ENCODE results near the gene HERC5.
"Not testable (repeated sequence)": the region's sequence is repeated elsewhere in the genome, so short reads cannot be mapped to it uniquely, and the experiment has no call there.

The HERC5 gene

GRCh38 chr4:88456670-88457306 is at the start of gene HERC5:
Gene HERC5, plus strand, starts transcription at chr4:88457119. Its CDS starts 151 bp downstream, at chr4:88457270.
- DNase-seq, result peak; percentile 88

DNA sequence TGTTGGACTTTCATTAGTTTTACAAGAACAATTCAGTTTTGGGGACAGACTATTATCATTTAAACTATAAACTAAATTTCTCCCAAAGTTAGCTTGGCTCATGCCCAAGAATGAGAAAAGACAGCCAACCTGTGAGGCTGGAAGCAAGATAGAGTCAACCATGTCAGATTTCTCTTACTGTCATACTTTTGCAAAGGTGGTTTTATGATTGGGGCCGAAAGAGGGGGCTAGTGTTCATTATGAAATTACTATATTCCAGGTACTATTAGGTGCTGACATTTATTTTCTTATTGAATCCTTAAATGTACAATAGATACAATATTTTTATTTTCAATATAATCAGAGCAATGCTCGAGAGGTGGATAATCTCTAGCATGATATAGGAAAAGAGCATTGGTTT is 47.7 kb upstream of the HERC5 start:
- no peak for DNase-seq

GRCh38 chr4:88409789-88410188 is 47.1 kb upstream of the HERC5 start:
- DNase-seq, result no peak

DNA sequence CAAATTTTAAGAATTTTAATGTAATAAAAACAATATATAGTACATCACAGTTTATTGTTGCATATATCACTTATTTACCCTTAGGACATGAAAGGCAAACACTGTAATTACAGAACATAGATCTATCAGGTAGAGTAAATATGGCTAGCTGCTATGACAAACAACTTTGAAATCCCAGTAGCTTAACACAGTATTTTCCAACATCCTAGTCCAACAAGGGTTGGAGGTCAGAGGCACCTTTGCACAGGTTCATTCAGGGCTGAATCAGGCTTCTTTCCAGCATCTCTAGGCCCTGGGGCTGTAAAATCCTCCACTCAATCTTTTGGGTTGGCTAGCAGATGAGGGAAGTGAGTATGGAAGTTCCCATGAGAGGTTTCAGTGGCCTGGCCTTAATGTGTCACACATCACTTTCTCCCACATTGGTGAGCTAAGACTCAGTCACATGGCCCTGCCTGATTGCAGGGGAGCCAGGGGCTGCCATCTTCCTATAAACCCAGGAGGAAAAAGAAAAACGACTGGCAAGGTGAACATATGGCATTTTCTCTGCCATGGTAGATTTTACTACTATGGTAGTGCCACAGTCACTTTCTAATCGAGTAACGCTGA is 45.3 kb upstream of the HERC5 start:
- DNase-seq, result no peak

GRCh38 chr4:88413801-88414200 is 43.1 kb upstream of the HERC5 start:
- no peak for DNase-seq

GRCh38 chr4:88414755-88415154 is 42.2 kb upstream of the HERC5 start:
- no peak for DNase-seq

DNA sequence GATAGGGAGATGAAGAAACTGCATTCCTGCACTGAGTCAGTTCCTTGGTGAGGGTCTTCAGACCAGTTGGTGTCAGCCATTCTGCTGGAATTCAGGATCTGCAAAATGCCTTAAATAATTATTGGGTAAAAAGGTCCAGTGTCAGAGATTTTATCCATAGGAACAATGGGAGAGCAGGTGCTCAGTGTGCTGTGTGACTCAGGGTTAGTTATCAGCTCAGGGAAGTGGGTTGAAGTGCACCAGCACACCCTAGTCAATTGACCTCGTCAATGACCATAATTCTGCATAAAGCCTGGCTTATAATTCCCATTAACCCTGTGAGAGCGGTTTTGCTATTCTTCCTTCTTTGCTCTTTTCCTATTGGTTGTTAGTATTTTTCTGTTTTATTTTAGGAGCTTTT is 40.9 kb upstream of the HERC5 start:
- DNase-seq, result no peak

GRCh38 chr4:88418411-88418810 is 38.5 kb upstream of the HERC5 start:
- DNase-seq, result no peak

DNA sequence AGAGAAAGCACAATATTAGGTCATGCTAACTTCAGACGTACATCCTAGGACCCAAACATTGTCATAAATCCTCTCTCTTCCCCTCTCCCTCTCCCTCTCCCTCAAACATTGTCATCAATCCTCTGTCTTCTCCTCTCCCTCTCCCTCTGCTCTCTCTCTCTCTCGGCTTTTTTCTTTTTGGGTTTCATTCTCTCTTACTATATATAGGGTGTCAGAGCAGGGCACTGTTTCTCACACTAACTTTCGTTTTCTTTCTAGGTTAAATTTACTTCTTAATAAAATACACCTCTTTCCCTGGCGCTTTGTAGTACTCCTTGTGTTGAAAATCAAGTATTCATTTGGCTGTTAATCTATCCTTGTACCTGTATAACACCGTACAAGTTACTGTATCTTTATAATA is 37.0 kb upstream of the HERC5 start:
- DNase-seq, result no peak

DNA sequence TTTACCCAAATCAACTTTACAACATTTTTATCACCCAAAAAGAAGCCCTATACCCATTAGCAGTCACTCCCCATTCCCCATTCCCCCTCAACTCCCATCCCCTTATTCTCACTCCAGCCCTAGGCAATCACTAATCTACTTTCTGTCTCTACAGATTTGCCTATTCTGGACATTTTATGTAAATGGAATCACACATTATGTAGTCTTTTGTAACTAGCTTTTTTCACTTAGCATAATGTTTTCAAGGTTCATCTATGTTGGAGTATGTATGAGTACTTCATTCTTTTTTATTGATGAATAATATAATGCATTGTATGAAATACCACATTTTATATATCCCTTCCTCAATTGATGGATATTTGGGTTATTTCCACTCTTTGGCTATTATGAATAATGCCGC is 36.1 kb upstream of the HERC5 start:
- DNase-seq, result no peak

GRCh38 chr4:88422403-88422802 is 34.5 kb upstream of the HERC5 start:
- no peak for DNase-seq

DNA sequence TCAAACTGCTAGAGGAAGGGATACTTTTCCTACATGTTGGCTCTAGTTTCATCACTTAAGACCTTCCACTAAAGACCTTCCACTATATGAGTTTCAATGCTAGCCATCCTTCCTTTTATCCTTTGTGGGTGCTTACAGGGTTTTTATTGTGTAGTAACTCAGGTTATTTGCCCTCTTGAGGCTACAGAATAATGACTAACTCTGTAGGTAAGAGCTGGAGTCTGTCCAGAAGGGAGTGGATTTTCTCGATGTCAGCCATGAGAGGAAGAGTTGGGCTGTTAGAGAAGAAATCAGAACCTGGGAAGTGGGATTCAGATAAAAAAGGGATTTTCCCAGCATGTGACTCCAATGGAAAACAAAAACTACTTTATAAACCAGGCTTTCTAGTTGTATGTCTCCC is 27.5 kb upstream of the HERC5 start:
- no peak for DNase-seq

- DNase-seq, result no peak
Observed at GRCh38 chr4:88435987-88436693, 20.8 kb upstream of the HERC5 start.

- DNase-seq, result not testable (repeated sequence)
Observed at GRCh38 chr4:88437873-88438272, 19.0 kb upstream of the HERC5 start.

GRCh38 chr4:88439161-88439760 is 17.7 kb upstream of the HERC5 start:
- no peak for DNase-seq

DNA sequence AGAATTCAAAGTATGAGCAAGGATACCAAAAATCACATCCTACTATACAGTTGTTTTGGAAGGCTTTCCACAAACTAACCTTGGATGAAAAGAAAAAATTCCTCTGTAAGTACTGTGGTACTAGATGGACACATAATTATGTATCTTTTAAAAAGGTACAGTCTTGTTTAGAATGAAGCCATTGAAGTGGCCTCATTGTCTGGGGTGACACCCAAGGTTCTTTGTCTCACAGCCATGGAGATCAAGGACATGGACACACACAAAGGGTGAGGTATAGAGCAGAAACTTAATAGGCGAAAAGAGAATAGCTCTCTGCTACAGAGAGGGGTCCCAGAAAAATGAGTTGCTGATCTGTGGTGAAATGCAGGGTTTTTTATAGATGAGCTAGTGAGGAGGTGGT is 16.8 kb upstream of the HERC5 start:
- DNase-seq, result no peak

DNA sequence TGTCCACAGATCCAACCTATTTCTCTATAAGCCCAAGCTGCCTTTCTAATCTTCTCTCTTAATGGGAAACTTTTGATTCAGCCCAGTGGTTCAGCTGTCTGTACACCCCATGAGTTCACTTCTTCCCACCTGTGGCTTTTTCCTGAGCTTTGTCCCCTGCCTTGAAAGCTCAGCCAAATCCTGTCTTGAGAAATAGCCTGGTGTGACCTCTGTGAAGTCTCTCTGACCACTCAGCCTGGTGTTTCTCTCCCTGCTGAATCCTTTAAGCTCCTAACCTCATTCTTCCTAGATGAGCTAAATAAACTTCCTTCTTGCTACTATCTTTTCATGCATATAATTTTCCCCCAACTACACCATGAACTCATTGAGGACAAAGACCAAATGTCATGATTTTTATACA is 15.2 kb upstream of the HERC5 start:
- no peak for DNase-seq

GRCh38 chr4:88442689-88443191 is 14.2 kb upstream of the HERC5 start:
- no peak for DNase-seq

- DNase-seq, result no peak
Observed at GRCh38 chr4:88443486-88443885, 13.4 kb upstream of the HERC5 start.

- DNase-seq, result no peak
Observed at GRCh38 chr4:88445252-88445651, 11.7 kb upstream of the HERC5 start.

GRCh38 chr4:88446124-88446523 is 10.8 kb upstream of the HERC5 start:
- DNase-seq, result no peak

GRCh38 chr4:88447371-88448095 is 9.4 kb upstream of the HERC5 start:
- no peak for DNase-seq

GRCh38 chr4:88448211-88448765 is 8.6 kb upstream of the HERC5 start:
- not testable (repeated sequence) for DNase-seq
